Measurements from ENCODE around the gene HIPK3. TPM values are rescaled to one million over a fixed set of nuclear protein-coding genes. Genes with fewer than 3 reads are reported as not detected.

Gene HIPK3
- total and polyA plus RNA-seq, 10 of the 15 experiments (the other 5 are each of a cell fraction or from before 2014, with no cell fraction given) = 3.4 to 26.5 (median 13.6) TPM

GRCh38 chr11:33324302-33324985 is 67.3 kb downstream of the HIPK3 start:
- FAIRE-seq = no peak
- Histone ChIP-seq H2AFZ (ENCODE audit: control insufficient read depth, low read depth, low read length) (no peak overlapping the region), H3K27ac (ENCODE audit: control insufficient read depth, insufficient read depth) (peak overlapping the region; percentile 53), H3K27me3 (replicated peaks in 1 of 2; ENCODE audit: control insufficient read depth in 2 of 2, insufficient read depth in 2 of 2, low read length in 1 of 2) (no peaks in the 10 kb centered on the region), H3K9ac (ENCODE audit: control insufficient read depth, insufficient read depth, low read length) (no peak overlapping the region), H4K20me1 (ENCODE audit: control insufficient read depth, insufficient read depth) (no peaks in the 10 kb centered on the region), H3K4me3 (no peak overlapping the region), H3K9me3 (replicated peaks; ENCODE audit: control insufficient read depth, insufficient read depth, low read length) (no peaks in the 10 kb centered on the region), H3K36me3 (ENCODE audit: control insufficient read depth in 2 of 2, insufficient read depth in 2 of 2, low read length in 1 of 2) (no peaks in the 10 kb centered on the region), H3K4me1 (ENCODE audit: control insufficient read depth, insufficient read depth, low read length) (peaks cover 26% of the 10 kb centered on the region), H3K79me2 (ENCODE audit: control insufficient read depth, insufficient read depth, low read length) (peaks cover 57% of the 10 kb centered on the region), H3K4me2 (ENCODE audit: control insufficient read depth, insufficient read depth) (peak overlapping the region; percentile 32)
- ChIA-PET POLR2A (no interaction called here), SMC1A (ENCODE audit: uncharacterized antibody, unreplicated experiment) (interaction anchor here (0.7 to 6.7 kb wide), 6 partner anchors 11 to 159 kb away, joined by 3 to 44 read pairs (median 3); no protein-coding TSS in a partner anchor), CTCF (interaction anchor here (1.0 to 1.2 kb wide), 2 partner anchors 64 to 158 kb away, joined by 3 to 4 read pairs; no protein-coding TSS in a partner anchor), RAD21 (ENCODE audit: unreplicated experiment) (interaction anchor here (0.6 to 1.0 kb wide), 3 partner anchors 15 to 259 kb away, joined by 3 read pairs; no protein-coding TSS in a partner anchor)
- no peak for DNase-seq (ENCODE audit: low read depth, low spot score)
- peak; percentile 78 for ATAC-seq
- intact Hi-C loops (cut with micrococcal nuclease; ENCODE audit: unreplicated experiment) = no loop called here
- WGBS (ENCODE audit: insufficient coverage, insufficient replicate concordance, low lambda C conversion rate, missing lambda C conversion rate) = 97% methylated on average over 4 of the region's 4 CpGs
- BruUV-seq (replicated peaks) = no TSS peak
- in situ Hi-C loops (cut with MboI) = loop anchor here (10.0 kb wide), 1 partner anchor 370 kb away; no protein-coding TSS in a partner anchor
- no peak for TF ChIP-seq RCOR1 (conservative IDR thresholded peaks at IDR 0.05; ENCODE audit: low read depth, low read length)
- TF ChIP-seq PKNOX1 (IDR thresholded peaks at IDR 0.05) = peak; percentile 50; the same call in 1 of the 2 replicates
- TF ChIP-seq TAF1 (IDR thresholded peaks at IDR 0.05; ENCODE audit: borderline replicate concordance, low read depth, low read length) = no peak
- TF ChIP-seq ZNF217 (IDR thresholded peaks at IDR 0.05) = no peak
- no peak for TF ChIP-seq WRNIP1 (IDR thresholded peaks at IDR 0.05; ENCODE audit: borderline replicate concordance, low read depth, low read length)
- TF ChIP-seq TCF3 (IDR thresholded peaks at IDR 0.05; ENCODE audit: borderline replicate concordance, insufficient read depth, low read depth, low read length) = peak; percentile 47; the same call in 1 of the 2 replicates
- peak; percentile 23 to 27; a peak in 2 of 4 replicates for TF ChIP-seq BHLHE40 (IDR thresholded peaks at IDR 0.05; ENCODE audit: borderline replicate concordance in 1 of 2, low read depth in 2 of 2, low read length in 1 of 2)
- no peak for TF ChIP-seq HDGF (IDR thresholded peaks at IDR 0.05)
- TF ChIP-seq MEF2B (IDR thresholded peaks at IDR 0.05; ENCODE audit: partially characterized antibody, poor library complexity, severe bottlenecking) = peak; percentile 13
- TF ChIP-seq TCF12 (IDR thresholded peaks at IDR 0.05; ENCODE audit: low read depth, low read length) = peak; percentile 88; the same call in 1 of the 2 replicates
- TF ChIP-seq CUX1 (IDR thresholded peaks at IDR 0.05; ENCODE audit: insufficient replicate concordance, low read depth, low read length) = no peak
